Gastrocnemius medialis (tissue), 4 donors: ENCODE measurements around the gene CCDC146.

Experiments used
- CTCF ChIP-seq, 5 experiments: fragments of 450-650 bp in 3 of 5; fragments of 200-600 bp in 2 of 5; sonication (generic) in 2 of 5; IDR thresholded peaks in 4 of 5; conservative IDR thresholded peaks in 1 of 5; 1 replicate in 4 of 5; 2 replicates in 1 of 5; pipeline ENCODE4 v1.5.1; 2016 to 2019; ENCODE audit warnings: antibody characterized with exemption in 5 of 5, mild to moderate bottlenecking in 3 of 5, moderate library complexity in 3 of 5
- POLR2A ChIP-seq, 2 donors: fragments of 450-650 bp; IDR thresholded peaks; one replicate each; pipeline ENCODE4 v1.6.1; 2017; ENCODE audit warnings: antibody characterized with exemption in 2 of 2, mild to moderate bottlenecking in 2 of 2, moderate library complexity in 2 of 2

GRCh38 chr7:77326131-77326530 is 203.7 kb downstream of the CCDC146 start:
- TF ChIP-seq POLR2A (IDR thresholded peaks at IDR 0.05) (no peak), CTCF (IDR thresholded peaks at IDR 0.05 in 4 of 5, conservative IDR thresholded peaks at IDR 0.05 in 1 of 5) (no peak)
